Suprapubic skin (tissue), 4 donors: Measurements from ENCODE around the gene CDKN2B-AS1.

Experiments
- EP300 ChIP-seq: sonication (generic); formaldehyde crosslinking; IDR thresholded peaks from one replicate; pipeline ENCODE4 v1.6.1; 2017; ENCODE audit warnings: antibody characterized with exemption
- POLR2A ChIP-seq, 2 donors: fragments of 450-650 bp; IDR thresholded peaks; one replicate each; pipeline ENCODE4 v1.6.1; 2017; ENCODE audit warnings: antibody characterized with exemption in 2 of 2, mild to moderate bottlenecking in 2 of 2, moderate library complexity in 2 of 2
- POLR2AphosphoS5 ChIP-seq, 3 donors: sonication (generic); formaldehyde crosslinking; IDR thresholded peaks; one replicate each; pipeline ENCODE4 v1.6.1; 2017; ENCODE audit warnings: antibody characterized with exemption in 3 of 3
- TF ChIP-seq, protein P1 (sequence below), 2 donors: fragments of 200-600 bp in 1 of 2; fragments of 450-650 bp in 1 of 2; sonication (generic) in 1 of 2; IDR thresholded peaks; one replicate each; pipeline ENCODE4 v1.5.1; 2016 to 2019; ENCODE audit warnings: antibody characterized with exemption in 2 of 2, mild to moderate bottlenecking in 1 of 2, moderate library complexity in 1 of 2

DNA sequence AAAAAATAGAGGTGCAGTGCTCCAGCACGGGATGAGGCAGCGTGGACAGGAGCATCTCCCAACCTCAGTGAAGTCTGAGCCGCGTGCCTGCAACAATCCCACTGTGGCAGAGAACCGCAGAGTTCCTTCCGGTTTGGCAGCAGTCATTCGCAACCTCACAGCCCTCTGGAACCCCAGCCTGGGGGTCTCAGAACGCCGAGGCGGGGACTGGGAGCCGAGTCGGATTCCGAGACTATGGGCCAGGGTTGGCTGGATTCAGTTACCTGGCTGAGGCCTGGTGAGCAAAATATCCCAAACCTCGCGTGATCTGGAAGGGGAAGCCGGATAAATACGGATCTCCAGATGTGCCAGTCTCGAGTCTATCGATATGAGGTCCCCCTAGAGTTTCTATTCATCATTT, 27.4 kb upstream of the CDKN2B-AS1 start:
- TF ChIP-seq, protein P1, sequence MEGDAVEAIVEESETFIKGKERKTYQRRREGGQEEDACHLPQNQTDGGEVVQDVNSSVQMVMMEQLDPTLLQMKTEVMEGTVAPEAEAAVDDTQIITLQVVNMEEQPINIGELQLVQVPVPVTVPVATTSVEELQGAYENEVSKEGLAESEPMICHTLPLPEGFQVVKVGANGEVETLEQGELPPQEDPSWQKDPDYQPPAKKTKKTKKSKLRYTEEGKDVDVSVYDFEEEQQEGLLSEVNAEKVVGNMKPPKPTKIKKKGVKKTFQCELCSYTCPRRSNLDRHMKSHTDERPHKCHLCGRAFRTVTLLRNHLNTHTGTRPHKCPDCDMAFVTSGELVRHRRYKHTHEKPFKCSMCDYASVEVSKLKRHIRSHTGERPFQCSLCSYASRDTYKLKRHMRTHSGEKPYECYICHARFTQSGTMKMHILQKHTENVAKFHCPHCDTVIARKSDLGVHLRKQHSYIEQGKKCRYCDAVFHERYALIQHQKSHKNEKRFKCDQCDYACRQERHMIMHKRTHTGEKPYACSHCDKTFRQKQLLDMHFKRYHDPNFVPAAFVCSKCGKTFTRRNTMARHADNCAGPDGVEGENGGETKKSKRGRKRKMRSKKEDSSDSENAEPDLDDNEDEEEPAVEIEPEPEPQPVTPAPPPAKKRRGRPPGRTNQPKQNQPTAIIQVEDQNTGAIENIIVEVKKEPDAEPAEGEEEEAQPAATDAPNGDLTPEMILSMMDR (IDR thresholded peaks at IDR 0.05) = no peak
- no peak for TF ChIP-seq POLR2A (IDR thresholded peaks at IDR 0.05)
- no peak for TF ChIP-seq EP300
- TF ChIP-seq POLR2AphosphoS5 (IDR thresholded peaks at IDR 0.05) = no peak
